ENCODE data around the gene GPR137. TPM values are rescaled to one million over a fixed set of nuclear protein-coding genes. Genes with fewer than 3 reads are reported as not detected.

The GPR137 gene
- polyA plus RNA-seq, 1 donor from 2014 or later = 34.1 TPM

DNA sequence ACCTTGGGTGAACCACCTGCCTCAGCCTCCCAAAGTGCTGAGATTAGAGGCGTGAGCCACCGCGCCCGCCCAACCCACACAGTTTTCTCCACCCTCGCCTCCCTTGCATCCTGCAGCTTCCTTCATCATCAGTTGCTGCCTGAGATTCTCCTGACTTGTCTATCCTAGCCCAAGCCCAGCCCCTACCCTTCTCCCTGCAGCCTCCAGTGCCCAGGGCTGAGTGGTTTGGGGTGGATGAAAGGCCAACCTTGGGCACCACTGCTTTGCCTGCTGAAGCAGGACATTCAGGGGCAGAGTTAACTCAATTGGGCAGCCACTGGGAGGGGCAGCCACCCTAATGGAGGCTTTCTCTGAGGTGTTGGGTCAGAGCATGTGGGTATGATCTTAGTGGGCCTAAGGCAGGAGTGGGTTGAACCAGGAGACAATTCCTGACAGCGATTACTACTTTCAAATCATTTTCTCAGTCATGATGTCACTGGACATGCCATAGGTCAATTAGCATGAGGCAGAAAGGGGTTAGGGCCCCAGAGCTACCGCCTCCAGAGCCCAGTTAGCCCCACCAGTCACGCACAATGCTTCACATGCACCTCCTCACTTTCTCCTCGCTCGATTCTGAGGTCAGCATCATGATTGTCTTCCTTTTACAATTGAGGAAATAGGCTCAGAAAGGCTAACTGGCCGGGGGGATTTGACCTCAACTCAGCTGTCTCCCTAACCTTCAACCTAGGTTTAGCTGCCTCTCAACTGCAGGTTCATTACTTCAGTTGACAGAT is 45.8 kb upstream of the GPR137 start:
- H3K27me3 ChIP-seq (ENCODE audit: insufficient read depth, low read depth, low read length) = no peaks in the 10 kb centered on the region
- no peak for TF ChIP-seq SMC3 (conservative IDR thresholded peaks at IDR 0.05; ENCODE audit: poor library complexity)
- H3K79me2 ChIP-seq (replicated peaks; ENCODE audit: insufficient read depth, low read length) = no peaks in the 10 kb centered on the region
- H3K9me2 ChIP-seq (ENCODE audit: insufficient read depth, low read length) = no peaks in the 10 kb centered on the region
- H3K4me2 ChIP-seq (ENCODE audit: low read length) = peak overlapping the region; percentile 79
- peak overlapping the region; percentile 82 for H3K9ac ChIP-seq (ENCODE audit: low read length)
- peak overlapping the region; percentile 97 for H3K4me3 ChIP-seq (ENCODE audit: low read length)
- no peaks in the 10 kb centered on the region for H3K9me3 ChIP-seq (ENCODE audit: low read length)
- H3K27ac ChIP-seq (ENCODE audit: low read length) = peak overlapping the region; percentile 94
- H3K36me3 ChIP-seq (ENCODE audit: insufficient read depth, low read length) = no peaks in the 10 kb centered on the region
- no peaks in the 10 kb centered on the region for H3F3A ChIP-seq (ENCODE audit: insufficient read depth, low read length, poor library complexity, severe bottlenecking)
- peak overlapping the region; percentile 66 for H2AFZ ChIP-seq (ENCODE audit: low read depth, low read length)
- no peaks in the 10 kb centered on the region for H4K20me1 ChIP-seq (ENCODE audit: insufficient read depth)

DNA sequence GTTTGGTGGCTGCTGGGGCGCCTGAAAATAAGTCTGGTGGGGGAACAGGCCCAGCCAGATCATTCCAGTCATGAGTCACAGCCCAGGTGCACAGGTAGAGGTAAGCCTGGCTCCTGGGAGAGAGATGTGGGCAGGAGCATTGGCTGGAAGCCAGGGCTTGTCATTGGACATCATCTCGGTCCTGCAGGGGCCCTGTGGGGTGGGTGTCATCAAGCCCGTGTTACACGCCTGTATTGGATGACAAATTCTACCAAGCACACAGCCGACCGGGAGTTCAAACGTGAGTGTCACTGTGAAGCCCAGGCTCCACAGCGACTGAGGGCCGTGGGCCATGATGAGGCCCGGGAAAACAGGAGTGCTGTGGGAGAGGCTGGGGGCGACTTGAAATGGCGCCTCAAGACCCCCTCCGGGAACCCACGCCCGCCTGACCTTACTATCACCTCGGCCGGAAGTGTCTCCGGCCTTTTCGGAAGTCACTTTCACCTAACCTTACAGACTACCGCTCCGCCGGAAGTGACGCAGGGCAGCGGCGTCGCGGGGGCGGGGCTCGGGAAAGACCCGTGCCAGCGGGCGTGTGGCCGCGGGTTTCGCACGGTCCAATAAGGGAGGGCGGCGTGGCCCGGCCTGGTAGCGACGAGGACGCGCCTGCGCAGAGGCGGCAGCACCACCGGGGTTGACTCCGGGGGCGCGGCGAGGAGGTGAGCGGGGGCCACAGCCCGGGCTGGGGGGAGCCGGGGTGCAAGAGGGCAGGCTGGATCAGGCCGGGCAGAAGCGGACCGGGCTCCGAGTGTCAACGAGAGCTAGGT is 45.0 kb upstream of the GPR137 start, which contains the start of gene FKBP2:
Gene FKBP2 (plus strand): TSS at position 661 of the 806 bp plus-strand sequence. CDS start 1,293 bp downstream, outside the sequence.
- Histone ChIP-seq H3K9me2 (ENCODE audit: insufficient read depth, low read length) (no peaks in the 10 kb centered on the region), H3K27me3 (ENCODE audit: insufficient read depth, low read depth, low read length) (no peaks in the 10 kb centered on the region), H3F3A (ENCODE audit: insufficient read depth, low read length, poor library complexity, severe bottlenecking) (no peaks in the 10 kb centered on the region), H3K4me3 (ENCODE audit: low read length) (peak within 1 kb of the TSS; percentile 97), H3K27ac (ENCODE audit: low read length) (peak within 1 kb of the TSS; percentile 94), H4K20me1 (ENCODE audit: insufficient read depth) (no peaks in the 10 kb centered on the region), H3K4me2 (ENCODE audit: low read length) (peak within 1 kb of the TSS; percentile 80), H3K9ac (ENCODE audit: low read length) (peak within 1 kb of the TSS; percentile 82), H3K79me2 (replicated peaks; ENCODE audit: insufficient read depth, low read length) (peaks cover 7% of the 10 kb centered on the region), H2AFZ (ENCODE audit: low read depth, low read length) (peak within 1 kb of the TSS; percentile 66), H3K9me3 (ENCODE audit: low read length) (no peaks in the 10 kb centered on the region), H3K36me3 (ENCODE audit: insufficient read depth, low read length) (no peaks in the 10 kb centered on the region)
- TF ChIP-seq EZH2 (IDR thresholded peaks at IDR 0.05; ENCODE audit: borderline replicate concordance, insufficient read depth, low read length, poor library complexity, severe bottlenecking) = no peak
- peak; percentile 57 for TF ChIP-seq TAF1 (IDR thresholded peaks at IDR 0.05; ENCODE audit: low read depth)
- TF ChIP-seq RAD21 (conservative IDR thresholded peaks at IDR 0.05) = no peak
- peak; percentile 62 for TF ChIP-seq MXI1 (conservative IDR thresholded peaks at IDR 0.05; ENCODE audit: poor library complexity, severe bottlenecking)
- TF ChIP-seq EP300 (conservative IDR thresholded peaks at IDR 0.05; ENCODE audit: poor library complexity, severe bottlenecking) = peak; percentile 54
- TF ChIP-seq, protein P1, sequence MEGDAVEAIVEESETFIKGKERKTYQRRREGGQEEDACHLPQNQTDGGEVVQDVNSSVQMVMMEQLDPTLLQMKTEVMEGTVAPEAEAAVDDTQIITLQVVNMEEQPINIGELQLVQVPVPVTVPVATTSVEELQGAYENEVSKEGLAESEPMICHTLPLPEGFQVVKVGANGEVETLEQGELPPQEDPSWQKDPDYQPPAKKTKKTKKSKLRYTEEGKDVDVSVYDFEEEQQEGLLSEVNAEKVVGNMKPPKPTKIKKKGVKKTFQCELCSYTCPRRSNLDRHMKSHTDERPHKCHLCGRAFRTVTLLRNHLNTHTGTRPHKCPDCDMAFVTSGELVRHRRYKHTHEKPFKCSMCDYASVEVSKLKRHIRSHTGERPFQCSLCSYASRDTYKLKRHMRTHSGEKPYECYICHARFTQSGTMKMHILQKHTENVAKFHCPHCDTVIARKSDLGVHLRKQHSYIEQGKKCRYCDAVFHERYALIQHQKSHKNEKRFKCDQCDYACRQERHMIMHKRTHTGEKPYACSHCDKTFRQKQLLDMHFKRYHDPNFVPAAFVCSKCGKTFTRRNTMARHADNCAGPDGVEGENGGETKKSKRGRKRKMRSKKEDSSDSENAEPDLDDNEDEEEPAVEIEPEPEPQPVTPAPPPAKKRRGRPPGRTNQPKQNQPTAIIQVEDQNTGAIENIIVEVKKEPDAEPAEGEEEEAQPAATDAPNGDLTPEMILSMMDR (IDR thresholded peaks at IDR 0.05; ENCODE audit: poor library complexity, severe bottlenecking) = peak; percentile 7
- TF ChIP-seq POLR2AphosphoS5 (IDR thresholded peaks at IDR 0.05) = peak; percentile 91
- TF ChIP-seq, protein P2, sequence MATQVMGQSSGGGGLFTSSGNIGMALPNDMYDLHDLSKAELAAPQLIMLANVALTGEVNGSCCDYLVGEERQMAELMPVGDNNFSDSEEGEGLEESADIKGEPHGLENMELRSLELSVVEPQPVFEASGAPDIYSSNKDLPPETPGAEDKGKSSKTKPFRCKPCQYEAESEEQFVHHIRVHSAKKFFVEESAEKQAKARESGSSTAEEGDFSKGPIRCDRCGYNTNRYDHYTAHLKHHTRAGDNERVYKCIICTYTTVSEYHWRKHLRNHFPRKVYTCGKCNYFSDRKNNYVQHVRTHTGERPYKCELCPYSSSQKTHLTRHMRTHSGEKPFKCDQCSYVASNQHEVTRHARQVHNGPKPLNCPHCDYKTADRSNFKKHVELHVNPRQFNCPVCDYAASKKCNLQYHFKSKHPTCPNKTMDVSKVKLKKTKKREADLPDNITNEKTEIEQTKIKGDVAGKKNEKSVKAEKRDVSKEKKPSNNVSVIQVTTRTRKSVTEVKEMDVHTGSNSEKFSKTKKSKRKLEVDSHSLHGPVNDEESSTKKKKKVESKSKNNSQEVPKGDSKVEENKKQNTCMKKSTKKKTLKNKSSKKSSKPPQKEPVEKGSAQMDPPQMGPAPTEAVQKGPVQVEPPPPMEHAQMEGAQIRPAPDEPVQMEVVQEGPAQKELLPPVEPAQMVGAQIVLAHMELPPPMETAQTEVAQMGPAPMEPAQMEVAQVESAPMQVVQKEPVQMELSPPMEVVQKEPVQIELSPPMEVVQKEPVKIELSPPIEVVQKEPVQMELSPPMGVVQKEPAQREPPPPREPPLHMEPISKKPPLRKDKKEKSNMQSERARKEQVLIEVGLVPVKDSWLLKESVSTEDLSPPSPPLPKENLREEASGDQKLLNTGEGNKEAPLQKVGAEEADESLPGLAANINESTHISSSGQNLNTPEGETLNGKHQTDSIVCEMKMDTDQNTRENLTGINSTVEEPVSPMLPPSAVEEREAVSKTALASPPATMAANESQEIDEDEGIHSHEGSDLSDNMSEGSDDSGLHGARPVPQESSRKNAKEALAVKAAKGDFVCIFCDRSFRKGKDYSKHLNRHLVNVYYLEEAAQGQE (IDR thresholded peaks at IDR 0.05; ENCODE audit: borderline replicate concordance) = peak; percentile 77
- no peak for TF ChIP-seq SMC3 (conservative IDR thresholded peaks at IDR 0.05; ENCODE audit: poor library complexity)

Data from neural cell (in vitro differentiated cells).